SU-DHL-6 (cell line): ENCODE data around the gene CATSPERD.

Experiments used
- H2AFZ ChIP-seq: fragments of 200-600 bp; sonication (generic); 2 replicates; pipeline ENCODE4 v1.6.1; 2014; ENCODE audit warnings: low read depth, mild to moderate bottlenecking, moderate library complexity, mixed read lengths, antibody characterized with exemption, low read length; ENCODE audit not compliant: severe bottlenecking
- H3F3A ChIP-seq: fragments of 200-600 bp; shearing (Covaris generic); 2 replicates; pipeline ENCODE4 v1.6.0; 2016; ENCODE audit warnings: antibody characterized with exemption, mild to moderate bottlenecking; ENCODE audit not compliant: insufficient read depth
- H3K27ac ChIP-seq: fragments of 200-600 bp; sonication (generic); 2 replicates; pipeline ENCODE4 v1.5.1; 2016; ENCODE audit warnings: low read depth, mild to moderate bottlenecking, low read length, moderate library complexity, mixed read lengths
- H3K27me3 ChIP-seq: fragments of 200-600 bp; sonication (generic), shearing (Covaris generic); 2 replicates; pipeline ENCODE4 v1.6.0; 2014; ENCODE audit warnings: mild to moderate bottlenecking, low read length
- H3K36me3 ChIP-seq: fragments of 200-600 bp; sonication (generic); 2 replicates; pipeline ENCODE4 v1.6.1; 2014; ENCODE audit warnings: mild to moderate bottlenecking, low read length, mixed read lengths
- H3K4me2 ChIP-seq: fragments of 300-600, 200-600 bp; shearing (Covaris generic), sonication (generic); 2 replicates; pipeline ENCODE4 v1.6.0; 2014; ENCODE audit warnings: low read length, low read depth, mild to moderate bottlenecking; ENCODE audit not compliant: poor library complexity, severe bottlenecking
- H3K4me3 ChIP-seq: fragments of 200-600 bp; sonication (generic); 2 replicates; pipeline ENCODE4 v1.5.1; 2014; ENCODE audit warnings: antibody characterized with exemption, low read length, mild to moderate bottlenecking, mixed read lengths; ENCODE audit not compliant: insufficient read depth, poor library complexity, severe bottlenecking
- H3K79me2 ChIP-seq: fragments of 200-600 bp; sonication (generic); 2 replicates; pipeline ENCODE4 v1.6.1; 2014; ENCODE audit warnings: mild to moderate bottlenecking, low read length, moderate library complexity; ENCODE audit not compliant: insufficient read depth
- H3K9ac ChIP-seq: fragments of 200-600 bp; sonication (generic); 2 replicates; pipeline ENCODE4 v1.7.0; 2014; ENCODE audit warnings: mild to moderate bottlenecking, low read length
- H3K9me2 ChIP-seq: fragments of 200-600 bp; sonication (generic); replicated peaks from 2 replicates; pipeline ENCODE4 v1.6.1; 2014; ENCODE audit warnings: low read length; ENCODE audit not compliant: insufficient read depth
- H3K9me3 ChIP-seq: fragments of 200-600 bp; sonication (generic); 2 replicates; pipeline ENCODE4 v1.6.1; 2014; ENCODE audit warnings: low read length, mixed read lengths; ENCODE audit not compliant: insufficient read depth
- H4K20me1 ChIP-seq: fragments of 200-600 bp; sonication (generic); 2 replicates; pipeline ENCODE4 v1.6.1; 2014; ENCODE audit warnings: low read depth, mild to moderate bottlenecking, antibody characterized with exemption, low read length, moderate library complexity, mixed read lengths
- EZH2phosphoT487 ChIP-seq: fragments of 200-600 bp; sonication (generic), shearing (Covaris generic); conservative IDR thresholded peaks from 2 replicates; pipeline ENCODE4 v1.6.1; 2018; ENCODE audit warnings: mild to moderate bottlenecking, antibody characterized with exemption, low read length, moderate library complexity, mixed read lengths
- TF ChIP-seq, protein P1 (sequence below): fragments of 200-600 bp; sonication (generic); IDR thresholded peaks from one replicate; pipeline ENCODE4 v1.5.1; 2017; ENCODE audit warnings: antibody characterized with exemption, mild to moderate bottlenecking, low read length, moderate library complexity; ENCODE audit not compliant: insufficient read depth, poor library complexity, severe bottlenecking

CATSPERD gene

GRCh38 chr19:5824751-5825150 is 104.3 kb downstream of the CATSPERD start:
- no peaks in the 10 kb centered on the region for H3K9me2 ChIP-seq
- no peaks in the 10 kb centered on the region for H3K9me3 ChIP-seq
- H3K4me2 ChIP-seq: no peak overlapping the region
- H3K79me2 ChIP-seq: no peaks in the 10 kb centered on the region
- H3K27ac ChIP-seq: no peak overlapping the region
- H3K4me3 ChIP-seq: no peak overlapping the region
- H4K20me1 ChIP-seq: no peaks in the 10 kb centered on the region
- no peaks in the 10 kb centered on the region for H3K27me3 ChIP-seq
- no peak overlapping the region for H3K9ac ChIP-seq
- H3K36me3 ChIP-seq: no peaks in the 10 kb centered on the region
- H3F3A ChIP-seq: no peaks in the 10 kb centered on the region
- TF ChIP-seq EZH2phosphoT487: no peak
- TF ChIP-seq, protein P1, sequence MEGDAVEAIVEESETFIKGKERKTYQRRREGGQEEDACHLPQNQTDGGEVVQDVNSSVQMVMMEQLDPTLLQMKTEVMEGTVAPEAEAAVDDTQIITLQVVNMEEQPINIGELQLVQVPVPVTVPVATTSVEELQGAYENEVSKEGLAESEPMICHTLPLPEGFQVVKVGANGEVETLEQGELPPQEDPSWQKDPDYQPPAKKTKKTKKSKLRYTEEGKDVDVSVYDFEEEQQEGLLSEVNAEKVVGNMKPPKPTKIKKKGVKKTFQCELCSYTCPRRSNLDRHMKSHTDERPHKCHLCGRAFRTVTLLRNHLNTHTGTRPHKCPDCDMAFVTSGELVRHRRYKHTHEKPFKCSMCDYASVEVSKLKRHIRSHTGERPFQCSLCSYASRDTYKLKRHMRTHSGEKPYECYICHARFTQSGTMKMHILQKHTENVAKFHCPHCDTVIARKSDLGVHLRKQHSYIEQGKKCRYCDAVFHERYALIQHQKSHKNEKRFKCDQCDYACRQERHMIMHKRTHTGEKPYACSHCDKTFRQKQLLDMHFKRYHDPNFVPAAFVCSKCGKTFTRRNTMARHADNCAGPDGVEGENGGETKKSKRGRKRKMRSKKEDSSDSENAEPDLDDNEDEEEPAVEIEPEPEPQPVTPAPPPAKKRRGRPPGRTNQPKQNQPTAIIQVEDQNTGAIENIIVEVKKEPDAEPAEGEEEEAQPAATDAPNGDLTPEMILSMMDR: no peak
- no peak overlapping the region for H2AFZ ChIP-seq

DNA sequence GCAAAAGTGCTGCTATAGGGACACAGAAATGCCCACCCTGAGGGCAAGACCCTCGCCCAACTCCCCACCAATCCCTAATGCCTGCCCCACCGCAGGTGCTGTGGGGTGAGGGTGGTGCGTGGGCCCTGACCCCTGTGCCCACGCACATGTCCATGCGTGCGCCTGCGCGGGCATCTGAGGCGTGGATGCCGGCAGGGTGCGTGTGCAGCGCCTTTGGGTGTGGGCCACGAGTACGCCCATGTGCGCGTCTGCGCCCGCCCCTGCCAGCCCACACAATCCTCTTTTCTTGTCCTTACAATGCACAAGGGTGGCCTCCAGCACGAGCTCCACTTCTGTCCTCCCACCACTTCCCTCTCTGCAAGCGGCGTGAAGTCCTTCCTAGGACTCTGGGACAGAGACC is 104.7 kb downstream of the CATSPERD start:
- H3K27ac ChIP-seq: no peak overlapping the region
- H3F3A ChIP-seq: no peaks in the 10 kb centered on the region
- no peak overlapping the region for H3K4me3 ChIP-seq
- H2AFZ ChIP-seq: no peak overlapping the region
- no peak overlapping the region for H3K4me2 ChIP-seq
- no peak overlapping the region for H3K9ac ChIP-seq
- no peaks in the 10 kb centered on the region for H3K36me3 ChIP-seq
- H4K20me1 ChIP-seq: no peaks in the 10 kb centered on the region
- no peaks in the 10 kb centered on the region for H3K79me2 ChIP-seq
- no peaks in the 10 kb centered on the region for H3K9me2 ChIP-seq
- no peaks in the 10 kb centered on the region for H3K27me3 ChIP-seq
- TF ChIP-seq, protein P1: no peak
- TF ChIP-seq EZH2phosphoT487: no peak
- no peaks in the 10 kb centered on the region for H3K9me3 ChIP-seq

GRCh38 chr19:5826531-5827341 is 106.3 kb downstream of the CATSPERD start:
- Histone ChIP-seq H4K20me1 (no peaks in the 10 kb centered on the region), H2AFZ (no peak overlapping the region), H3K4me3 (no peak overlapping the region), H3F3A (no peaks in the 10 kb centered on the region), H3K36me3 (no peaks in the 10 kb centered on the region), H3K9me3 (no peaks in the 10 kb centered on the region), H3K9ac (no peak overlapping the region), H3K9me2 (no peaks in the 10 kb centered on the region), H3K27me3 (no peaks in the 10 kb centered on the region), H3K4me2 (no peak overlapping the region), H3K27ac (no peak overlapping the region), H3K79me2 (no peaks in the 10 kb centered on the region)
- no peak for TF ChIP-seq EZH2phosphoT487
- TF ChIP-seq, protein P1: no peak
